HCT116 (cell line): ENCODE results near the gene TECPR1. TPM values are rescaled to one million over a fixed set of nuclear protein-coding genes. Genes with fewer than 3 reads are reported as not detected.

ENCODE experiments used
- ATAC-seq: fragments of 200-7000 bp; cut with Tn5 transposase; 2 replicates; pipeline ENCODE4 v1.9.1; 2020; ENCODE audit warnings: mild to moderate bottlenecking, moderate library complexity
- BruUV-seq: library from RNA; stranded (reverse); fragments of 400-500 nt; replicated peaks from 2 replicates; lab custom pipeline; 2021; lab: Mats Ljungman, UMichigan
- CTCF ChIA-PET: fragments of 300-600 bp; sonication (Branson Sonifier 250); formaldehyde crosslinking; loops from one replicate; lab custom pipeline; 2021; ENCODE audit warnings: antibody characterized with exemption; lab: Charles Lee
- POLR2A ChIA-PET: fragments of 300-600, 350-600 bp; sonication (Branson Sonifier 250); formaldehyde crosslinking; loops from one replicate; lab custom pipeline; 2021; ENCODE audit warnings: antibody characterized with exemption; lab: Charles Lee
- RAD21 ChIA-PET, 2 experiments: fragments of 300-600 bp; sonication (Branson Sonifier 250); formaldehyde crosslinking; loops; one replicate each; lab custom pipeline; 2023; ENCODE audit warnings: low total read pairs in 2 of 2; ENCODE audit not compliant: uncharacterized antibody in 2 of 2, unreplicated experiment in 2 of 2, low non-redundant PET in 1 of 2; lab: Charles Lee
- DNase-seq: peaks from one replicate; pipeline ENCODE4 v3.0.0-alpha.2; 2010; ENCODE audit warnings: low read depth, low spot score
- H2AFZ ChIP-seq: fragments of 200-600 bp; shearing (Covaris generic), sonication (generic); 2 replicates; pipeline ENCODE4 v1.6.1; 2017; ENCODE audit warnings: low read depth, mixed run types, mixed read lengths, antibody characterized with exemption, low read length; ENCODE audit not compliant: poor library complexity, severe bottlenecking
- H3K27ac ChIP-seq: 2 replicates; pipeline ENCODE4 v1.5.1; 2012; ENCODE audit warnings: low read depth, low read length
- H3K27me3 ChIP-seq: fragments of 200-600 bp; sonication (generic); 2 replicates; pipeline ENCODE4 v1.6.1; 2016; ENCODE audit warnings: mixed run types, low read length, mixed read lengths; ENCODE audit not compliant: insufficient read depth
- H3K36me3 ChIP-seq, 2 experiments: fragments of 200-500 bp in 1 of 2; fragments of 200-600 bp in 1 of 2; sonication (Bioruptor generic) in 1 of 2; sonication (generic) in 1 of 2; 2 replicates each; pipeline versions ENCODE4 v1.5.1 to v1.6.1; 2014 to 2016; ENCODE audit warnings: low read length in 2 of 2, inconsistent platforms in 1 of 2, mixed read lengths in 1 of 2, mixed run types in 1 of 2; ENCODE audit not compliant: insufficient read depth in 2 of 2, control insufficient read depth in 1 of 2
- H3K4me1 ChIP-seq, 2 experiments: fragments of 200-600 bp in 1 of 2; sonication (generic) in 1 of 2; 2 replicates each; pipeline versions ENCODE4 v1.5.1 to v1.6.1; 2012 to 2017; ENCODE audit warnings: low read length in 2 of 2, inconsistent platforms in 1 of 2, mild to moderate bottlenecking in 1 of 2, mixed read lengths in 1 of 2, mixed run types in 1 of 2, moderate library complexity in 1 of 2; ENCODE audit not compliant: insufficient read depth in 2 of 2, control insufficient read depth in 1 of 2
- H3K4me2 ChIP-seq: fragments of 200-600 bp; sonication (generic); 2 replicates; pipeline ENCODE4 v1.6.1; 2017; ENCODE audit warnings: mixed run types, low read length, mixed read lengths
- H3K4me3 ChIP-seq, 2 experiments: fragments of 200-600 bp in 1 of 2; sonication (generic) in 1 of 2; replicated peaks in 1 of 2; 2 replicates each; pipeline ENCODE4 v1.5.1; 2011 to 2016; ENCODE audit warnings: low read length in 2 of 2, control low read depth in 1 of 2, low read depth in 1 of 2, mild to moderate bottlenecking in 1 of 2, mixed read lengths in 1 of 2, mixed run types in 1 of 2
- H3K79me2 ChIP-seq: fragments of 200-600 bp; sonication (generic); 2 replicates; pipeline ENCODE4 v1.6.1; 2017; ENCODE audit warnings: mild to moderate bottlenecking, mixed run types, low read length, moderate library complexity, mixed read lengths; ENCODE audit not compliant: insufficient read depth
- H3K9ac ChIP-seq: fragments of 200-600 bp; sonication (generic); 2 replicates; pipeline ENCODE4 v1.6.1; 2016; ENCODE audit warnings: low read length, mixed read lengths
- H3K9me2 ChIP-seq: fragments of 200-600 bp; sonication (generic), shearing (Covaris generic); 2 replicates; pipeline ENCODE4 v1.6.1; 2017; ENCODE audit warnings: mixed run types, mild to moderate bottlenecking, moderate library complexity; ENCODE audit not compliant: insufficient read depth
- H3K9me3 ChIP-seq, 2 experiments: fragments of 200-500 bp in 1 of 2; fragments of 200-600 bp in 1 of 2; sonication (Bioruptor generic) in 1 of 2; sonication (generic) in 1 of 2; 2 replicates each; pipeline ENCODE4 v1.6.1; 2014 to 2017; ENCODE audit warnings: low read length in 2 of 2, mixed read lengths in 2 of 2, inconsistent platforms in 1 of 2, low read depth in 1 of 2, mild to moderate bottlenecking in 1 of 2, mixed run types in 1 of 2, moderate library complexity in 1 of 2; ENCODE audit not compliant: control insufficient read depth in 1 of 2, insufficient read depth in 1 of 2
- H4K20me1 ChIP-seq: fragments of 200-600 bp; sonication (generic), shearing (Covaris generic); 2 replicates; pipeline ENCODE4 v1.6.1; 2017; ENCODE audit warnings: mixed run types, mild to moderate bottlenecking, moderate library complexity; ENCODE audit not compliant: insufficient read depth
- ATF3 ChIP-seq: IDR thresholded peaks from 2 replicates; pipeline ENCODE4 v1.6.1; 2012
- CEBPB ChIP-seq: IDR thresholded peaks from 2 replicates; pipeline ENCODE4 v1.6.1; 2012; ENCODE audit warnings: low read depth
- CTCF ChIP-seq, 3 experiments: fragments of 200-600 bp in 1 of 3; sonication (generic) in 1 of 3; IDR thresholded peaks in 2 of 3; conservative IDR thresholded peaks in 1 of 3; 2 replicates each; pipeline ENCODE4 v1.5.1; 2012 to 2017; ENCODE audit warnings: low read depth in 2 of 3, low read length in 2 of 3, antibody characterized with exemption in 1 of 3, borderline replicate concordance in 1 of 3, control low read depth in 1 of 3, mild to moderate bottlenecking in 1 of 3, mixed read lengths in 1 of 3, mixed run types in 1 of 3, moderate library complexity in 1 of 3; ENCODE audit not compliant: insufficient read depth in 1 of 3
- EGR1 ChIP-seq: IDR thresholded peaks from 2 replicates; pipeline ENCODE4 v1.6.1; 2012; ENCODE audit warnings: low read depth
- ELF1 ChIP-seq: IDR thresholded peaks from 2 replicates; pipeline ENCODE4 v1.6.1; 2012; ENCODE audit warnings: low read depth, borderline replicate concordance
- EZH2 ChIP-seq: fragments of 200-600 bp; sonication (generic); IDR thresholded peaks from 2 replicates; pipeline ENCODE4 v1.6.1; 2017; ENCODE audit warnings: antibody characterized with exemption, mixed run types
- FOSL1 ChIP-seq: IDR thresholded peaks from 2 replicates; pipeline ENCODE4 v1.6.1; 2012; ENCODE audit warnings: low read depth
- MAX ChIP-seq: IDR thresholded peaks from 2 replicates; pipeline ENCODE4 v1.6.1; 2012
- POLR2A ChIP-seq: IDR thresholded peaks from 2 replicates; pipeline ENCODE4 v1.7.0; 2011; ENCODE audit warnings: borderline replicate concordance; ENCODE audit not compliant: insufficient read depth, insufficient read length; ENCODE audit errors: extremely low read depth
- POLR2AphosphoS5 ChIP-seq: IDR thresholded peaks from 2 replicates; pipeline ENCODE4 v1.6.1; 2011; ENCODE audit warnings: mild to moderate bottlenecking, low read depth, low read length, moderate library complexity
- RAD21 ChIP-seq: IDR thresholded peaks from 2 replicates; pipeline ENCODE4 v1.6.1; 2012; ENCODE audit warnings: low read depth, mild to moderate bottlenecking
- REST ChIP-seq: IDR thresholded peaks from 2 replicates; pipeline ENCODE4 v1.6.1; 2012; ENCODE audit warnings: low read depth
- SIN3A ChIP-seq: IDR thresholded peaks from 2 replicates; pipeline ENCODE4 v1.6.1; 2012; ENCODE audit warnings: low read depth
- SP1 ChIP-seq: IDR thresholded peaks from 2 replicates; pipeline ENCODE4 v1.6.1; 2012; ENCODE audit warnings: low read depth
- YY1 ChIP-seq: IDR thresholded peaks from 2 replicates; pipeline ENCODE4 v1.6.1; 2011; ENCODE audit warnings: low read length, low read depth, moderate library complexity, mild to moderate bottlenecking; ENCODE audit not compliant: insufficient replicate concordance; ENCODE audit errors: extremely low read depth
- ZFX ChIP-seq: fragments of 450-650 bp; IDR thresholded peaks from 2 replicates; pipeline ENCODE4 v1.6.1; 2017
- intact Hi-C: fragments of 100-400 bp; cut with micrococcal nuclease; formaldehyde crosslinking; loops from 2 replicates; pipeline ENCODE4 v1.10.0; 2022
- total RNA-seq: library from RNA; stranded (reverse); gene quantifications from one replicate; pipeline ENCODE4 v1.2.1, GENCODE V29; 2021; ENCODE audit not compliant: unreplicated experiment

Gene TECPR1
- total RNA-seq, 1 experiment from 2014 or later: 19.9 TPM

DNA sequence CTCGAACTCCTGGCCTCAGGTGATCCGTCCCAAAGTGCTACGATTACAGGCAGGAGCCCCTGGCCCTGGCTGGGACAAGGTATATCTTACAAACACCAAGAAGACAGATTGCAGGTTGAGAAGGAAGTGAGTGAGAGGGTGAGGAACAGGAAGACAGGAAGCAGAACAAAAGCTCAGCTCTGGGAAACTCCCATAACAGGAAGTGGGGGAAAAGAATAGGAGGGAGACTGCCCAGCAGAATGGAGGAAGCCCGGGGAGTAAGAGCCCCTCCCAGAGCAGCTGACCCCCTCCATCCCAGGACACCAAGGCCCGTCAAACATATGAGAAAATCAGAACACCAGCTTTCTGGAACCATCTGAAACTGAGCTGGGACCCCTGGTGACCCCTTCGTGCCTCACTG lies 2.9 kb downstream of the TECPR1 start:
- Histone ChIP-seq H3K27ac (no peak overlapping the region), H3K79me2 (peaks cover 19% of the 10 kb centered on the region), H3K4me1 (peaks cover 20 to 36% of the 10 kb centered on the region in 2 experiments), H4K20me1 (no peaks in the 10 kb centered on the region), H3K4me3 (no peak overlapping the region), H3K9me2 (no peaks in the 10 kb centered on the region), H3K36me3 (no peaks in the 10 kb centered on the region), H3K9ac (no peak overlapping the region)
- DNase-seq (no peak), ATAC-seq (no peak)
- no TSS peak for BruUV-seq
- ChIA-PET CTCF (interaction anchor here (0.7 kb wide), 2 partner anchors 9 to 152 kb away, joined by 3 read pairs; partner anchors contain the start of gene BAIAP2L1), POLR2A (no interaction called here)
- intact Hi-C loops: no loop called here
- TF ChIP-seq SP1 (no peak), SIN3A (no peak), ATF3 (no peak), CEBPB (no peak), POLR2AphosphoS5 (no peak), MAX (no peak), POLR2A (no peak), ELF1 (no peak), EGR1 (no peak), FOSL1 (no peak), EZH2 (no peak), CTCF (IDR thresholded peaks at IDR 0.05 in 2 of 3, conservative IDR thresholded peaks at IDR 0.05 in 1 of 3; ENCODE audit: borderline replicate concordance in 1 of 3, insufficient read depth in 1 of 3, low read depth in 2 of 3, low read length in 2 of 3) (no peak), ZFX (no peak), RAD21 (no peak), YY1 (no peak), REST (no peak)
- TF ChIP-seq, all 23 proteins: peak for 0
- H3K4me2 ChIP-seq: no peak overlapping the region
- RAD21 ChIA-PET: no interaction called here
- H3K27me3 ChIP-seq: no peaks in the 10 kb centered on the region
- H2AFZ ChIP-seq: no peak overlapping the region
- H3K9me3 ChIP-seq: no peaks in the 10 kb centered on the region
